ENCODE results near the gene ELP2. TPM values are rescaled to one million over a fixed set of nuclear protein-coding genes. Genes with fewer than 3 reads are reported as not detected.
A peak's percentile ranks its signal among the peaks of the same experiment; 100 is the strongest.

ELP2 gene
- total and polyA plus RNA-seq, 12 donors: 33.7 to 69.2 (median 57.9) TPM

- Histone ChIP-seq H3K4me3 (no peak overlapping the region), H3K36me3 (peaks cover 0 to 62% (median 27%) of the 10 kb centered on the region in 9 donors), H3K27ac (no peak overlapping the region), H3K27me3 (no peaks in the 10 kb centered on the region), H3K9me3 (no peaks in the 10 kb centered on the region), H3K4me1 (peaks cover 4 to 16% (median 14%) of the 10 kb centered on the region in 9 donors)
- 86 to 90% methylated on average over 9 of the region's 9 CpGs for WGBS, 2 donors
- no peak for TF ChIP-seq CTCF (IDR thresholded peaks at IDR 0.05)
- intact Hi-C loops (cut with DNase I): loop anchor here in 1 of 10 donors (5.0 kb wide), 1 partner anchor 44 kb away; no protein-coding TSS in a partner anchor
- DNase-seq (no peak), ATAC-seq (no peak)
Observed at GRCh38 chr18:36176711-36177110, 47.0 kb downstream of the ELP2 start.

- no peak overlapping the region for H3K27ac ChIP-seq
- intact Hi-C loops (cut with DNase I): loop anchor here in 1 of 10 donors (5.0 kb wide), 1 partner anchor 46 kb away; no protein-coding TSS in a partner anchor
- H3K4me3 ChIP-seq: no peak overlapping the region
- ATAC-seq: no peak
- no peaks in the 10 kb centered on the region for H3K9me3 ChIP-seq
- WGBS, 2 donors: 81 to 87% methylated on average over 3 of the region's 3 CpGs
- H3K4me1 ChIP-seq: peaks cover 4 to 26% (median 15%) of the 10 kb centered on the region in 9 donors
- no peak for DNase-seq
- TF ChIP-seq CTCF (IDR thresholded peaks at IDR 0.05): no peak
- H3K36me3 ChIP-seq: peaks cover 0 to 50% (median 22%) of the 10 kb centered on the region in 9 donors
- no peaks in the 10 kb centered on the region for H3K27me3 ChIP-seq
Observed at GRCh38 chr18:36177913-36178312, 48.2 kb downstream of the ELP2 start.

DNA sequence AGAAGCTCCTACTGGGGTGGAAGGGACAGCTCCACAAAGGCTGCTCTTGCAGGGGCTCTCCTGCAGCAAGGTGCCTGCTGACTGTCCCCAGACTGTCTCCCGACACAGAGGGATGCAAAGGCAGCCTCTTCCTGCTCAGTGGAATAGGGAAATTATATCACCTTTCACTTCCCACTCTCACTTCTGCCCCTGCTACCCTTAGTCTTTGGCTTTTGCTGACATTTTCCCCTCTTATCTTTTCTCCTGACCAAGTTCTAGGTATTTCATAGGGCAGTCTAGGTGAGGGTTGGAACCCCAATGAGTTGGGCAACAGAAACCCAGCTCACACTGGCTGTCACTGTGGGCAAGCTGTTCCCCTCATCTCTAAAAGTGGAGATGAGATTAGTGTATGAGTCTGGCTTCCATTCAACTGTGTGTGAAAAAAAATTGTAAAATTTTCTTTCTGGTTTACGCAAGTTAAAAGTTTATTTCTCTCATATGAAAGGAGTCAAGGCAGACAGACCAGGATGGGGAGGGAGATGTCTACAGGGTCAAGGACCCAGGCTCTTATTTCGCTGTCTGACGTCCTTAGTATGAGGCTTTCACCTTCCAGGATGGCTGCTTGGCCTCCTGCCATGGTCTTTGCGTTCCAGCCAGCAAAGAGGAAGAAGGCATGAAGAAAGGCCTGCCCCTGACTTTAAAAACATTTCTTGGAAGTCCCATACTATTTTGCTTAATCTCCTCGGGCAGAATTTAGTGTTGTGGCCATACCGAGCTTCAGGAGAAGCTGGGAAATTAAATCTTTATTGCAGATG lies 50.1 kb downstream of the ELP2 start:
- intact Hi-C loops (cut with DNase I): loop anchor here in 4 of 10 donors (5.0 to 10.0 kb wide), 2 partner anchors 47 to 105 kb away; no protein-coding TSS in a partner anchor
- no peaks in the 10 kb centered on the region for H3K27me3 ChIP-seq
- peaks cover 0 to 32% (median 16%) of the 10 kb centered on the region in 9 donors for H3K36me3 ChIP-seq
- peak; percentile 66 to 71 for DNase-seq
- no peak overlapping the region for H3K4me3 ChIP-seq
- H3K27ac ChIP-seq: peak overlapping the region in 2 of 10 donors; percentile 24 to 51
- H3K9me3 ChIP-seq: no peaks in the 10 kb centered on the region
- peaks cover 4 to 26% (median 15%) of the 10 kb centered on the region in 9 donors for H3K4me1 ChIP-seq
- ATAC-seq: peak in 7 of 8 donors; percentile 49 to 73 (median 61)
- no peak for TF ChIP-seq CTCF (IDR thresholded peaks at IDR 0.05)
- 16 to 18% methylated on average over 7 of the region's 7 CpGs for WGBS, 2 donors

GRCh38 chr18:36181441-36181840 lies 51.7 kb downstream of the ELP2 start:
- intact Hi-C loops (cut with DNase I): loop anchor here in 3 of 10 donors (10.0 kb wide), 1 partner anchor 103 kb away; no protein-coding TSS in a partner anchor
- Histone ChIP-seq H3K36me3 (peaks cover 0 to 15% (median 1%) of the 10 kb centered on the region in 9 donors), H3K27ac (no peak overlapping the region), H3K27me3 (no peaks in the 10 kb centered on the region), H3K4me1 (peaks cover 4 to 29% (median 15%) of the 10 kb centered on the region in 9 donors), H3K4me3 (no peak overlapping the region), H3K9me3 (no peaks in the 10 kb centered on the region)
- DNase-seq (no peak), ATAC-seq (no peak)
- 86 to 87% methylated on average over 6 of the region's 6 CpGs for WGBS, 2 donors
- no peak for TF ChIP-seq CTCF (IDR thresholded peaks at IDR 0.05)

Data from heart right ventricle (tissue), 16 donors.